Measurements from ENCODE around the gene AFAP1. TPM values are rescaled to one million over a fixed set of nuclear protein-coding genes. Genes with fewer than 3 reads are reported as not detected.

AFAP1 gene
- total RNA-seq, 4 donors from 2014 or later, result 14.8 to 28.3 (median 19.4) TPM

- TF ChIP-seq, protein P1, sequence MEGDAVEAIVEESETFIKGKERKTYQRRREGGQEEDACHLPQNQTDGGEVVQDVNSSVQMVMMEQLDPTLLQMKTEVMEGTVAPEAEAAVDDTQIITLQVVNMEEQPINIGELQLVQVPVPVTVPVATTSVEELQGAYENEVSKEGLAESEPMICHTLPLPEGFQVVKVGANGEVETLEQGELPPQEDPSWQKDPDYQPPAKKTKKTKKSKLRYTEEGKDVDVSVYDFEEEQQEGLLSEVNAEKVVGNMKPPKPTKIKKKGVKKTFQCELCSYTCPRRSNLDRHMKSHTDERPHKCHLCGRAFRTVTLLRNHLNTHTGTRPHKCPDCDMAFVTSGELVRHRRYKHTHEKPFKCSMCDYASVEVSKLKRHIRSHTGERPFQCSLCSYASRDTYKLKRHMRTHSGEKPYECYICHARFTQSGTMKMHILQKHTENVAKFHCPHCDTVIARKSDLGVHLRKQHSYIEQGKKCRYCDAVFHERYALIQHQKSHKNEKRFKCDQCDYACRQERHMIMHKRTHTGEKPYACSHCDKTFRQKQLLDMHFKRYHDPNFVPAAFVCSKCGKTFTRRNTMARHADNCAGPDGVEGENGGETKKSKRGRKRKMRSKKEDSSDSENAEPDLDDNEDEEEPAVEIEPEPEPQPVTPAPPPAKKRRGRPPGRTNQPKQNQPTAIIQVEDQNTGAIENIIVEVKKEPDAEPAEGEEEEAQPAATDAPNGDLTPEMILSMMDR (IDR thresholded peaks at IDR 0.05; ENCODE audit: low read depth), result no peak
Observed at GRCh38 chr4:7790999-7791398, 148.7 kb downstream of the AFAP1 start.

DNA sequence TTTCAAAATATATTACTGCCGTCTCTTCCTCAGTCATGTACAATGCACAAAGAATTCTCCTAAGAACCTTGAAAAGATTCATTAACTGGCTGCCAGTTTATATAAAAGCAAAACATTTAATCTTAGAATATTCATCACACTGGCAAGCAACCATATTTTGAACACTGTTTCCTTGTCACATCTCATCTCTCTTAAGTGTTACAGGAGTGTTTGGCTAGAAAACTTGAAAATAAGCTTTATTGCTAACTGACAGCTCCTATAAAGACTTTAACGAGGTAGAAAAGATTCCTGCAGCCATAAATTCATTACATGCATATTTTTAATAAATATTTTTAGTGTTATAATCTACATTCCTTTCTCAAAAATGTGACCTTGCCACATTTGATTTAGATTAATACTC is 149.6 kb downstream of the AFAP1 start:
- TF ChIP-seq, protein P1 (IDR thresholded peaks at IDR 0.05; ENCODE audit: low read depth), result no peak

- TF ChIP-seq, protein P1 (IDR thresholded peaks at IDR 0.05; ENCODE audit: low read depth), result no peak
Observed at GRCh38 chr4:7788694-7789425, 150.8 kb downstream of the AFAP1 start.

DNA sequence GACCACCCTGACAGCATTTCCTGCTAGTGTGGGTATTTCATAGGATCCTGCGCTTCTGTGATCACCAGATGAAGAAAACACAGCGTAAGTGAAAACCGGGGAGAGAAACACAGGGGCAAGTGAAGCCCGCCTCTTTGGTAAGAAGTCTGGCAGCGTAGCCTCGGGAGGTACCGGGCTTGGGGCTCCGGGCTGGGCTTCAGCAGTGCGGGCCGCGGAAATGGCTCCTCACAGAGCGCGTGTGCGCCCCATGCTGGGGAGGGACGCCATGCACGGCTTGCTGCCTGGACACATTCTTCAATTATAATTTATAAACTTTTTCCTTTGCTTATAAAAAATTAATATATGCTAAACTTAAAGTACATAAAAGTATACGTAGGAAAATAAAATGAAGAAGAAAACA is 151.5 kb downstream of the AFAP1 start:
- TF ChIP-seq, protein P1 (IDR thresholded peaks at IDR 0.05; ENCODE audit: low read depth), result no peak

DNA sequence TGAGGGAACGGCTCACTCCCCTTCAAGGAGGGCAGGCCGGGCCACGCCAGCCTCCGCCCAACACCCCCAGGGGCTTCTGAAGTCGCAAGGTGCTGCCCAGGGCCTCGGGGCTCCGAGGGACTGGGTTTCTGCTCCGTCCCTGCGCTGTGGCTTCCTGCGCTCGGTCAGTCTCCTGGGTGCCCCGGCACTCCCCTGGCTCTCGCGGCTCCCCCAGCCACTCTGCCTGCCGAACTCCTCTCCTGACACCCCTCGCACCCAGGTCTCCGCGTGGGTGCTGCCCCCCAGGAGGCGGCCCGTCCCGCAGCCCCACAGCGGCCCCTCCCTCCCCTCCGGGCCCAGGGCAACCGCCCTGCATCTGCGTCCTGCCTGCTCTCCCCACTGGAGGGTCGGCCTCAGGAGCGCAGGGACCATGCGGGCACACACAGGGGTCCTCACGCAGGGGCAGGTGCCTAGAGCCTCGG is 151.9 kb downstream of the AFAP1 start:
- TF ChIP-seq, protein P1 (IDR thresholded peaks at IDR 0.05; ENCODE audit: low read depth), result no peak

- TF ChIP-seq, protein P1 (IDR thresholded peaks at IDR 0.05; ENCODE audit: low read depth), result no peak
Observed at GRCh38 chr4:7787067-7787466, 152.6 kb downstream of the AFAP1 start.

GRCh38 chr4:7786517-7786916 is 153.1 kb downstream of the AFAP1 start:
- TF ChIP-seq, protein P1 (IDR thresholded peaks at IDR 0.05; ENCODE audit: low read depth), result no peak
